NCI-H146 (cell line): ENCODE data around the gene HMG20B.

Experiments used
- DNase-seq: peaks from one replicate; lab custom pipeline; 2025; lab: John Stamatoyannopoulos, UW

HMG20B gene

GRCh38 chr19:3607303-3608078, 34.7 kb downstream of the HMG20B start:
- no peak for DNase-seq

GRCh38 chr19:3608079-3608641, 35.4 kb downstream of the HMG20B start:
- no peak for DNase-seq

GRCh38 chr19:3608750-3609322, 36.1 kb downstream of the HMG20B start:
- DNase-seq: no peak

GRCh38 chr19:3609779-3610719, 37.3 kb downstream of the HMG20B start:
- no peak for DNase-seq

GRCh38 chr19:3610745-3611717, 38.3 kb downstream of the HMG20B start:
- no peak for DNase-seq

GRCh38 chr19:3611841-3612240, 39.1 kb downstream of the HMG20B start:
- no peak for DNase-seq

- no peak for DNase-seq
Measured at GRCh38 chr19:3612330-3612729, 39.6 kb downstream of the HMG20B start.

GRCh38 chr19:3612901-3613741, 40.4 kb downstream of the HMG20B start:
- DNase-seq: no peak

GRCh38 chr19:3613818-3614661, 41.3 kb downstream of the HMG20B start:
- DNase-seq: no peak

GRCh38 chr19:3614858-3615505, 42.2 kb downstream of the HMG20B start:
- no peak for DNase-seq

- DNase-seq: no peak
Measured at GRCh38 chr19:3615524-3616135, 42.9 kb downstream of the HMG20B start.

- DNase-seq: no peak
Measured at GRCh38 chr19:3617463-3617862, 44.7 kb downstream of the HMG20B start.

GRCh38 chr19:3618144-3618810, 45.5 kb downstream of the HMG20B start:
- no peak for DNase-seq

GRCh38 chr19:3618811-3619630, 46.3 kb downstream of the HMG20B start:
- no peak for DNase-seq

GRCh38 chr19:3619631-3620012, 46.9 kb downstream of the HMG20B start:
- no peak for DNase-seq

- no peak for DNase-seq
Measured at GRCh38 chr19:3620145-3620816, 47.5 kb downstream of the HMG20B start.
